GM19238 (cell line): ENCODE measurements around the gene RPL5.

Experiments
- DNase-seq: peaks from one replicate; pipeline ENCODE4 v3.0.0; 2011; ENCODE audit warnings: low spot score; ENCODE audit not compliant: insufficient read length

RPL5 gene

DNA sequence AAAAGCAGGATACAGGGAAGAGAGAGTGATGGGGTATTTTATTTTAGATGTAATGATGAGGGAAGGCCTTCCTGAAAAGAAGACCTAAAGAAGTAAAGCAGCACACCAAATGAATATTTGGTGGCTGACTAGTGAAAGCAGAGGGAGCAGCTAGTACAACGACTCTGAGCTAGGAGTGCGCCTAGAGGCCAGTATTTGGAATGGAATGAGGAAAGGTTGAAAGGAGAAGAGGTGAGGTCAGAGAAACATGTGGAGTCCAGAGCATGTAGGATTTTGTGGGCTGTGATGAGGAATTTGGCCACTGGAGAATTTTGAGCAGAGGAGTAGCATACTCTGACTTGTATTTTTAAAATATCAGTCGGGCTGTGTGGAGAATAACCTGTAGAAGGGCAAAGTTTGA is 11.8 kb upstream of the RPL5 start:
- no peak for DNase-seq

DNA sequence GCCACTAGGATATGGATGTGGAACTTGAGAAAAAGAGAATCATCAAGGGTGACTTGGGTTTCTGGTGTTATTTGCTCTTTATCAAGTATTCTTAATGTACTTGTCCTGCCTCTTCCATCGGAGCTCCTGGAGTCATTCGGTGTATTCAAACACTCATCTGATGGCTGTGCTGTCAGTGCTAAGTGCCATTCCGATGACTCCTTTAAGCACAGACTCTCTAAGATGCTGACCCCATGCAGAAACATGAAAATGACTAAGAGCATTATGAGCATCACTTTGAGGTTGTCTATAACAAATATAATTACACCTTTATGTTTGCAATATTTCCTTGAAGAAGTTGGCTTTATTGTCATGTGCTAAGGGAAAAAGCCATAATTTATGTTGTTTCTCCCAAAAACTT is 11.3 kb upstream of the RPL5 start:
- no peak for DNase-seq

DNA sequence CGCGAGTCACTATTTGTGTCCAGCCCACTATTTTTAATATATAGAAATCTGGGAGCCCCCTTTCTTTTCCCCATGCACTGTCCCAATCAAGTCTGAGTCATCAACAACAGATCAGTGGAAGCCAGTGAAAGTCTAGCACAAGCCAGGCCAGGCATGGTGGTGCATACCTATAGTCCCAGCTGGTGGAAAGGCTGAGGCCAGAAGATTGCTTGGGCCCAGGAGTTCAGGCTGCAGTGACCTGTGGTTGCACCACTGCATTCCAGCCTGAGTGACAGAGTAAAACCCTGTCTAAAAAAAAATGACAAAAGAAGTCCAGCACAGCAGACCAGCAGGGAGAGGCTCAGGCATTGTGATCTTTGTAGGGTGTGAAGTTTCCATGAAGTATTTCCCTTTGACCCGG is 9.0 kb upstream of the RPL5 start:
- no peak for DNase-seq

DNA sequence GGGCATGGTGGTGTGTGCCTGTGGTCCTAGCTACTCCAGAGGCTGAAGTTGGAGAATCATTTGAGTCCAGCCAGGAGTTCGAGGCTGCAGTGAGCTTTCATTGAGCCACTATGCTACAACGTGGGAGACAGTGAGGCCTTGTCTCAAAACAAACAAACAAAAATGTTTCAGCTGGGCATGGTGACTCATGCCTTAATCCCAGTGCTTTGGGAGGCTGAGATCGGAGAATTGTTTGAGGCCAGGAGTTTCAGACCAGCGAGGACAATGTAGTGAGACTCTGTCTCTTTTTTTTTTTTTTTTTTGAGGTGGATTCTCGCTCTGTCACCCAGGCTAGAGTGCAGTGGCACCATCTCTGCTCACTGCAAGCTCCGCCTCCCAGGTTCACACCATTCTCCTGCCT is 5.0 kb upstream of the RPL5 start:
- no peak for DNase-seq

DNA sequence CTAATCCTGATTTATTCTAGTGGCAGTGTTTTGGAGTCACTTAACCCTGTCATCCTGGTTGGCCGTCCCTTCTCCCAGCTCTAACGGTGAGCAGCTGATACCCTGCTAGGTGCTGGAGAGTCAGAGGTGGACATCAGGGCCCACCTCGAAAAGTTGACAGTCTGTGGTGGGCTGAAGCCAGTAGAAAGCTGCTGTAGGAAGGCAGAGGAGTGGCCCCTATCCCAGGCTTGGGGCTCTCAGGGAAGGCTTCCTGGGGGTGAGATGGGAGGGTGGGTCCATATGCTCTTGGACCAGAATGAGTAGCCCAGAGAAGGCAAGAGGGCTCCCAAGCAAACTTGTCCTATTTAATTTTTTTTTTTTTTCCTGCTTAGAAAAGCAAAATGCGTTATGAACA is 475 bp upstream of the RPL5 start:
- no peak for DNase-seq

DNA sequence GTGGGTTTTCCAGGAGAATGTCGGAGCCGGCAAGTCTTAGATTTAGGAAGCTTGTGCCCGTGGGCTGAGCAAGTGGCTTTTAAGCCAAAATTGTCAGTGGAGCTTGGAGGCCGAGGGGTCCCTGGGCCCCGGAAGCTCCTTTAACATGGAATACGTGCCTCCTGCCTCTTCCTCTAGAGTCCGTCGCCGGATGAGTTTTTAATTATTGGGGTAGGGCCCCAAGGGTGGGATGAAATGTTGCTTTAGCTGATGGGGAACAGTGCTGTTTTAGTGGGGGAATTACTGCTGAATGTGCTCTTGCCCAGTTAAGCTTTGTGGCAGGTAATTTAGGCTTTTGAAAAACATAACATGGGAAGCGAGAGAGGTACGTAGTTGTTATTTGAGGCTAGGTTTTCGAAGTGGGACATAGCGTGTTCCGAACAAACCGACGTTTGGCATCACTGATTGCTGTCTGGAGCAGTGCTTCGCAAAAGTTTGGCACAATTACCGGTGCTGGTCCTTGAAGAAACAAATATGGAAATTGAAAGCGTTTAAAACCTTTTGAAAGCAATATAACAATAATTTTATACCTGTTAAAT is 786 bp downstream of the RPL5 start:
- DNase-seq, result no peak

DNA sequence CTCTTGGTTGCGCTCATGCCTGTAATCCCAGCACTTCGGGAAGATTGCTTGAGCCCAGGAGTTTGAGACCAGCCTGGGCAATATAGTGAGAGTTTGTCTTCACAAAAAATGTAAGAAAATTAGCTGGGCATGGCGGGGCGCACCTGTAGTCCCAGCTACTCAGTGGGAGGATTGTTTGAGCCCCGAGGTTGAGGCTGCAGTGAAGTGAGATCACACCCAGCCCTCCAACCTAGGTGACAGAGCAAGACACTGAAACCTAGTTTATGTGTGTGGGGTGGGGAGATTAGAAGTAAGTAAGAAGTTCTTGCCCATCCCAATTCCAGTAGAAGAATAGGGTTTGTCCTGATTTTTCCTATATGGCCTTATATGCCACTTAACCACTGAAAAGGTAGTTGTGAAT is 2.0 kb downstream of the RPL5 start:
- DNase-seq, result no peak

DNA sequence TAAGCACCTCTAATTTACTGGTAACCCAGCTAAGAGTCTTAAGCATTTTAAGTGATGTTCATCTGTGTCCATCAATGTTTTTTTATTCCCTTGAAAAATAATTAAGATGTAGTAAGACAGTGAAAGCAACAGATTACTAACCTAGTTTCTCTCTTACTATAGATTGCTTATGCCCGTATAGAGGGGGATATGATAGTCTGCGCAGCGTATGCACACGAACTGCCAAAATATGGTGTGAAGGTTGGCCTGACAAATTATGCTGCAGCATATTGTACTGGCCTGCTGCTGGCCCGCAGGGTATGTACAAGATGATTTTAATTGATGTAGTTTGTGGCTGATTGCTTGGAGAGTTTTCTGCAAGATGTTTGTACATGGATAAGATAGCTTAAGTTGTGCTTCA is 2.8 kb downstream of the RPL5 start:
- DNase-seq, result no peak

DNA sequence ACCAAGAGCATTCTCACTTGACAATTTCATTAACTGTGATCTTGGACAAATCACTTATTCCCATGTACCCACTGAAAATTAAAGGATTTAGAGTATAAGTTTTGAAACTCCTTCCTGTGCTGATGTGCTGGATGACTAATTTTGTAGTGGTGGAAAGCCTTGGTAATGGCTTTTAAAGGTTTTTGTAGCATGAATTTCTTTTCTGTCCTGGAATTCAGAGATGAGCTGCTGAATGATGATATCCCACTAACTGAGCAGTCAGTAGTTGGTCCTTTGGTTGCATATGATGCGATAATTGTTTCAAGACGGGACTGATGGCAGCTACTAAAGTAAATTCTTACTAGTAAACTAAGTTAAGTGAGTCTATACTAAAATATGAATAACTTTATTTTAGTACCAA is 5.2 kb downstream of the RPL5 start:
- DNase-seq, result no peak

DNA sequence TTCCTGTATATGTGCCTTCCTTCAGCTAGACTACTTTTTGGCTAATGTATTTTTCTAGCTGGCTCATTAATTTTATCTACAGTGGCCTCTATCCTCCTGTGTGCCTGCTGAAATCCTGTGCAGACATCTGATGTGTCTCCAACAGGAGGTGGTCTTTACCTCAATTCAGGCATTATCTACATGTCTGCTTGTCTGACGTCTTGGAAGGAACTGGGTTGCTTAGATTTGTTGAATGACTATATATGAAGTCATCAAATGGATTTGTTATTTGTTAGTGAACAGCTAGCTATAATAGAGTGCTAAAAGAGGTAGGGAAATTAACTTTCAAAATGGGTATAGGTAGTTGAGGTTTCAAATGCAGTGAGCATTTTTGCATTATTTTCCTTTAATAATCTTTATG is 6.7 kb downstream of the RPL5 start:
- no peak for DNase-seq

DNA sequence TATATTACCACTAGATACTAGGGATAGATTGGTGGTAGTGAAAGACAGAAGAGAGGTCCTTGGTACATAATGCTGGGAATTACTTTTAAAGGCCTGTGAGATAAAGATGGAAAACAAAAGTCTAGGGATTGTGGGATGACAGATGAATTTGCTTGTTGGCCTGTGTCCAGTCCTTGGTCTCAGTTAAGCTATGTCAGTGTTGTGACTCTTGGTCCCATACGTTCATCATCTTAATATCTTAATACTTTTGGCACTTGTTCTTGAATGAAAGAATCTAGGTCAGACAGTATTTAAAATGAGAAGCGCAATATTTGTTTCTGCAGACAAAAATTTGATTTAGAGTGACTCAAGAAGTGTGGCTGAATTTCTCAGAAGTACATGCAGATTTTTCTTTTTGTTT is 7.6 kb downstream of the RPL5 start:
- DNase-seq, result no peak

DNA sequence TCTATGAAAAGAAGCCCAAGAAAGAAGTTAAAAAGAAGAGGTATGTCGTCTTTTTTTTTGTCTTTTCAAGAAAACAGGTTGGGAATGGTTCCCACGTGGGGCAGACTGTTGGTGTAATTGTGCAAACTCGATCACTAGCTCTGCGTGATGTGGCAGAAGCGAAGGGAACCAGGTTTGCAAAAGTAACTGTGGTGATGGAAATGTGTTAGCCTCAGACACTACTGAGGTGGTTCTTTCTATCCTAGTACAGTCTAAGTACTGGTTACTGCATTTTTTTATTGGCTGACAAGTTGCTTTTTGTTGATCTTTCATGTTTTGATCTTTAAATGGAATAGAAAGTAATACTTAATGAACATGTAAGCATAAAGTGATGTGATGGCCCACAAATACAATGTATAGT is 8.8 kb downstream of the RPL5 start:
- DNase-seq, result no peak

DNA sequence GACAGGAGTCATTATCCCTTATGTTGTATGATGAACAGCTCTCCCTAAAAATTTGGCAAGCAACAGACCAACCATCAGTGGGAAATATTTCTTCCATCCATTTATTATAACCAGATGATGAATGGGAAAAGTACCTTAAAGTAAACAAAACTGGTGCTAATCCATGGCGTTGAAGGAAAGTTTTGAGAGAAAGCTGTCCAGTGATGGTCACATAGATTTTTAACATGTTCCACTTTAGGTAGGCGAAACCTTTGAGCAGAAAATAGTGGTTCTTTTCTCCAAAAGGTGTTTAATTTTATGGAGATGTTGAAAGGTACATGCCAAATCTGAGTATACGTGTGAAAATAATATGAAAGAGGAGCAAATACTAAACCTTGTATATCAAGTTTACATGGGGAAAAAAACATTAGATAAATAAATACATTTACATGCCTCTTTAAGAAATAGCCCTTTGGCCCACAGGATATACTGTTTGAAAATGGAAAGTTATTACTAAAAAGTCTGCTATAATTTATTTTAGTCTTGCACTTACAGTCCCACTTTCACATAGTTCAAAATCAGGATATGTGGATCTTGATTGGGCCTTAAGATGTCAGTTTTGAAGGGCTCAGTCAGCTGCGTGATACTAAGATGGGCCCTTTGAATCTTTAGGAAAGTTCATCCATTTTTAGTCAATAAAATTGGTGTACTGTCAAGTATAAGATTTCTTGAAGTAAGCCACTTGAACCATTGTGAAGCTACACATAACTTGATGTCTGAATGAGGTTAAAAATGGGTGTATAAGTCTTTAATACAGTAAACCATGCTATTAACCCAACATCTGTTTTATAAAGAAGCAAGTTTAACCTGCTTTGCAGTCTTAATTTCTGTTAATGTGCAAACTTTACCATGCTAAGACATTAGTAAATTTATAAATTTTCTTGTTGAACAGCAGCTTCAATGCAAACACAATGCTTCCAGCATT is 10.5 kb downstream of the RPL5 start:
- DNase-seq, result no peak

DNA sequence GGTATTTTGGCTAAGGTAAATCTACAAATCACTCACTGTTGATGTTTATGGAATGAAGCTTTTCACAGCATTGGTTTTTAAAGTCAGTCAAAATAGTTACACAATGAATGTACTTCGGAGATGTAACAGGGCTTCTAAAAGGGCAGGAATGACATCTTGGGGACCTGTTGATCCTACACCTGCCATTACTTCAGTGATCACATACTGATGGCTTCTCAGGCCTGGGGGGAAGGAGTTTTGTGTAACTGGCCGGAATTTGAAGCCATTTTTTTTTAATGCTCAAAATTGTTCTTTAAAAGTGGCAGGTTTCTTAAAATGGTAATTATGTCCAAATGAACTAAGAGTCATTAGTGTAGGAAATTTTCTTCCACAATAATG is 11.2 kb downstream of the RPL5 start:
- DNase-seq, result no peak

DNA sequence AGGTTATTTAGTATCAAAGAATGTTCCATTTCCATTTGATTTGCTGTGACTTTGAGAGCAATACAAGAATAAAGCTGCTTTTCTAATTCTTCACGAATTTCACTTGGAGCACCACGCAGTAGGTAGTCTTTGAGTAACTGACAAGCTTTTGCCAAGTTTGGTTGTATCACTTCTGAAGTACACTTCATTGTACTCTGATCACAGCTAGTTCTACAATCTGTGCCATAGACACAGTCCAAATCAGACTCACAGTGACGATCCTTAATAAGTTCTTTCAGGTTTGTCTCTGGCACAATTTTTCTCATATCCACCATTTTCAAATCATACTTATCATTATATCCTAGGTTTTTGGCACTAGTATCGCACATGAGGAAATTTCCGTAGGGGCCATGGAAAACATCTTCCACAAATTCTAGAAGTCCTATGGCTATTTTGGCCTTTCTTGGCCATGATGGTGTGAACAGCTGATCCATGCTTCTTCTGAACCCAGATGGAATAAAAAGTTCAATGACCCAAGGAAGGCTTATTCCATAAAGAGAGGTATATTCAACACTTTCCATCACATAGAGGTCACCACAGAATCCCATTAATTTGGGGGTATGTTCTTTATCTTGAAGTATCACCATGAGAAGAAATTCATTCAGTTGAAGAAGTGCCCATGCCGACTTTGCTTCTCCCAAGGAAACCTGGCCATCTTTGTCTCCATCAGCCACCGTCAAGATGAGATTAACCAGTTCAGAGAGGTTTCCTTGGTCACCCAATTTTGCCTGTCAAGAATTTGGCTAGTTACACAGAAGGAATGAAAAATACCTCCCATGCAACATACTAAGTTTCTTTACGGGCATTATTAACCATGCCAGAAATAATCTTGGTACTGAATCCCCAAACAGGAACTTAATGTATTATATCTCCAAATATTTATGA is 11.9 kb downstream of the RPL5 start:
- DNase-seq, result no peak

DNA sequence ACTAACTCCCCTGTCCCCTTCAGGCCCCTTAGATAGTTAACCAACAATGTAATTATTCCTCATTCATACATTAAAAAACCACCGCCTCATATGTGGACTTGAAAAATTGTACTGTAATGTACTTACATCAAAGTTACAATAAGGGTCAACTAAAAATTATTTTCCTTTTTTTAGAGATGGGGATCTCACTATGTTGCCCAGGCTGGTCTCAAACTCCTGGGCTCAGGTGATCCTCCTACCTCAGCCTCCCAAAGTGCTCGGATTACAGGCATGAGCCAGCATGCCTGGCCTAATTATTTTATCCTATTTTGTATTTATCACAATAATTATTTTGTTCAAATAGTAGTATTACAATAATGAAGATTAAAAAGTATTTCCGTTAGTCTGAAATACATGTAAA is 12.6 kb downstream of the RPL5 start:
- DNase-seq, result no peak

DNA sequence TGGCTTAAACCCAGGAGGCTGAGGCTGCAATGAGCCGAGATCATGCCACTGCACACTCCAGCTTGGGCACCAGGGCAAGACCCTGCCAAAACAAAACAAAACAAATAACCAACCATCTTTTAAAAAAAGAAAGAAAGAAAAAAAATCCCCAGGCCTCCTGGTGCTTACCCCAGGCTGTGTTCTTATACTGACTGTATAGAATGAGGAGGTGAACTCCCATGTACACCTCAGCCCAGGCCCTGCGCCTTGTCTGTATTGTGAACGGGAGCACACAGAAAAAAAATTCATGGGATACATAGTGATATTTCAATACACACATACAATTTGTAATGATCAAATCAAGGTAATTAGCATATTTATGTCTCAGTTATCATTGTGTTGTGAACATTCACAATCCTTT is 14.1 kb downstream of the RPL5 start:
- DNase-seq, result no peak

DNA sequence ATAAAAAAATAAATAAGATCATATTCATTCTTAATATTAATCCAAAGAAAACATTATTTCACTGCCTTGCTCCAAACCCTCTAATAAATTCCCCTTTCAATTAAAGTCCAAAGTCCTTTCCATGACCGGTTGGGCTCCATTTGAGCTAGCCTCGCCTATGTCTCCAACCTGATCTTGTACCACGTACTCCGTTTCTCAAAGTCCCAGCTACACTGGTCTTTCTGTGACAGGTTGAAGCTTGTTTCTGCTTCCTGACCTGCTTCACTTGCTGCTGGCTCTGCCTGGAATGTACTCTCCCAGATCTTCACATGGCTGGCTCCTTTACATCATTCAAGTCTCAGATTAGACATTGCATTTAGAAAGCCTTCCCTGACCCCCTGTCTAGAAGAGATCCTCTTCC is 16.4 kb downstream of the RPL5 start:
- no peak for DNase-seq

DNA sequence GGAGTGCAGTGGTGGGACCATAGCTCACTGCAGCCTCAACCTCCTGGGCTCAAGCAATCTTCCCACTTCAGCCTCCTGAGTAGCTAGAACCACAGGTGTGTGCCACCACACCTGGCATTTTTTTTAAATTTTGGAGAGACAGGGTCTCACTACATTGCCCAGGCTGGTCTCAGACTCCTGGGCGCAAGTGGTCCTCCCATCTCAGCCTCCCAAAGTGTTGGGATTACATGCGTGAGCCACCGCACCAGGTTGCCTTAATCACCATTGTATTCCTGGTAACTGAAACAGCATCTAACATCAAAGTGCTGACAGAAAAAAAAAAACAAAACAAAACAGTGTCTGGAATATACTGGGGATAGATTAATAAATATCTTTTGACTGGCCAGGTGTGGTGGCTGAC is 18.2 kb downstream of the RPL5 start:
- DNase-seq, result no peak

DNA sequence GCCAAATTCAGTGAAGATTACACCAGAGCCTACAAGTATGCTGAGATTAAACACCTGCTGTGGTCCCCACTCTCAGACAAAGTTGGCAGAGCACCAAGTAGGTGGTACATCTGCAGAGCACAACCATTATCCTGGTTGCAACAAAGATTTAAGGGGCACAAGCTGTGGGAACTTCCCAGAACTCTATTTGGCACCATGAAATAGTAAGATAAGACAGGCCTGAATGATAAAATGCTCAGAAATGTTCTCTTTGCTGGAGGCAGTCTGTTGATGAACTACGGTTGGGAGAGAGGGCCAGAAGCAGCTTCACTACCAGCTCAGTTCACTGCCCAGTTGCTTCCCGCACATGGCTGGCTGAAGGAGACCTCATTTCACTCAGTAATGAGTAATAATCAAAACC is 19.9 kb downstream of the RPL5 start:
- no peak for DNase-seq

DNA sequence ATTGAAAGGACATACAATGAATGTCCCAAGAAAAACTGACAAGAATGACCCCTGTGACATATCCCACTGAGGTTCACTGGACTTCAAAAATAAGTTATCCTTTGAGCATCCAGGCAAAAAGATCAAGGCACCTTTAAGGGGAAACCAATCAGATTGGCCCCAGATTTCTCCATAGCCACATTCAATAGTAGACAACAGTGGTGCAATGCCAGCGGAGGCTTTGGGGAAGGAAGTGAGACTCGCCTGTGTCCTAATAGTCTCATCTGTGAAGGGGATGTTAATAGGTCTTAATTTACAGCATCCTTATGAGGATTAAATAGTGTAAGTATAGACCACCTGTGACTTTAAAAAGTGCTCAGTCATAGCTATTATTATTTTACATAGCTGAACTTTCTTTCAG is 21.5 kb downstream of the RPL5 start:
- no peak for DNase-seq

DNA sequence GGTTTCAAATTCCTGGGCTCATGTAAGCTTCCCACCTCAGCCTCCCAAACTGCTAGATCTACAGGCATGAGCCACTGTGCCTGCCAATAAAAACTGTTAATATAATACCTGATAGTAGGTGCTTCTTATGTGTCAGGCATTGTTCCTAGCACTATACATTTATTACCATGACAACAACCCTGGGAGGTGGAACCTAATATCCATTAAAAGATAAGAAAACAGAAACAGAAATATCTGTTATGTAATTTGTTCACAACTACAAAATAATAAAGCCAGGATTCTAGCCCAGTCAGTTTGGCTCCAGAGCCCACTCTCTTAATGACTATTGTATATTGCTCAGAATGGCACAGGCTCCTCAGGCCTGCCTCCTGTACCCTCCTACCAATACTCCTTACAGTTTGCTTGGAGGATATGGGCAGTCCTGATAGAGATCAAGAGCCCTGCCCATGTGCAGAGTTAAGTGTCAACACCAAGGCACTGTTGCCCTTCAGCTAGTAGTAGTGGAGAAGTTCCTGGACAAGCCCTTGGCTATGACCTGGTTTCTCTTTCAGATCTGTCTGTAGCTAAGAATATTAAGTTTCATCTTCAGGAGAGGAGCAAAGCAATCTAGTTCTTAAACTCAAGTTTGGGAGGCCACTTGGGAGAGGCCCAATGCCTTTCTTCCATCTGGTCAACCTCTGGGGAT is 22.4 kb downstream of the RPL5 start:
- DNase-seq, result no peak
